ENCODE measurements around the gene CDX1.
A peak's percentile ranks its signal among the peaks of the same experiment; 100 is the strongest.
"Not testable (repeated sequence)": the region's sequence is repeated elsewhere in the genome, so short reads cannot be mapped to it uniquely, and the experiment has no call there.

The CDX1 gene

GRCh38 chr5:150223474-150223873 is 56.9 kb downstream of the CDX1 start:
- no peak for DNase-seq (ENCODE audit: low read depth in 2 of 2)
- H3K4me3 ChIP-seq (replicated peaks in 1 of 2; ENCODE audit: low read depth in 2 of 2, low read length in 2 of 2), result no peak overlapping the region
- no peak for TF ChIP-seq CTCF (IDR thresholded peaks at IDR 0.05; ENCODE audit: low read depth, low read length)

- H3K4me3 ChIP-seq (replicated peaks in 1 of 2; ENCODE audit: low read depth in 2 of 2, low read length in 2 of 2), result no peak overlapping the region
- no peak for DNase-seq (ENCODE audit: low read depth in 2 of 2)
- TF ChIP-seq CTCF (IDR thresholded peaks at IDR 0.05; ENCODE audit: low read depth, low read length), result no peak
These were observed 58.0 kb downstream of the CDX1 start for GRCh38 chr5:150224483-150225027.

DNA sequence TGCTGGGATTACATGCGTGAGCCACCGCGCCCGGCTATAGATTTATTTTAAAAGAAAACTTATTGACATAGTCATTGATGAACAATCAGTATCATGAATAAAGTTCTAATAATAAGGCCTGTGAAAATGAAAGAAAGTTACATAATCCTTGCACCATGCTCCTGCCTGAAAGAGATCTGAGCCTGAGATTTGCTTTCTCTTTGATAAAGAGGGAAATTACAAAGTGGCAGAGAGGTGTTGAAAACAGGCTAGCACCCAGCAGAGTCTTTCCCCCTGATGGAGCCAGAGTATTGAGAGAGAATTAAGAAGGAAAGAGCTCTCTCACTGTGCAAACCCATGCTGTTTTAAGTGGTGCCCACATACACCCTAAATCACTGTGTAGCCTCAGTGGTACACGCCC is 60.5 kb downstream of the CDX1 start:
- TF ChIP-seq CTCF (IDR thresholded peaks at IDR 0.05; ENCODE audit: low read depth, low read length), result no peak
- H3K4me3 ChIP-seq (replicated peaks in 1 of 2; ENCODE audit: low read depth in 2 of 2, low read length in 2 of 2), result no peak overlapping the region
- no peak for DNase-seq (ENCODE audit: low read depth in 2 of 2)

- peak in 1 of 2 donors; percentile 38 for DNase-seq (ENCODE audit: low read depth in 2 of 2)
- no peak overlapping the region for H3K4me3 ChIP-seq (replicated peaks in 1 of 2; ENCODE audit: low read depth in 2 of 2, low read length in 2 of 2)
- TF ChIP-seq CTCF (IDR thresholded peaks at IDR 0.05; ENCODE audit: low read depth, low read length), result no peak
These were observed 61.2 kb downstream of the CDX1 start for GRCh38 chr5:150227606-150228273.

- H3K4me3 ChIP-seq (replicated peaks in 1 of 2; ENCODE audit: low read depth in 2 of 2, low read length in 2 of 2), result no peak overlapping the region
- no peak for DNase-seq (ENCODE audit: low read depth in 2 of 2)
- no peak for TF ChIP-seq CTCF (IDR thresholded peaks at IDR 0.05; ENCODE audit: low read depth, low read length)
These were observed 63.0 kb downstream of the CDX1 start for GRCh38 chr5:150229571-150229970.

DNA sequence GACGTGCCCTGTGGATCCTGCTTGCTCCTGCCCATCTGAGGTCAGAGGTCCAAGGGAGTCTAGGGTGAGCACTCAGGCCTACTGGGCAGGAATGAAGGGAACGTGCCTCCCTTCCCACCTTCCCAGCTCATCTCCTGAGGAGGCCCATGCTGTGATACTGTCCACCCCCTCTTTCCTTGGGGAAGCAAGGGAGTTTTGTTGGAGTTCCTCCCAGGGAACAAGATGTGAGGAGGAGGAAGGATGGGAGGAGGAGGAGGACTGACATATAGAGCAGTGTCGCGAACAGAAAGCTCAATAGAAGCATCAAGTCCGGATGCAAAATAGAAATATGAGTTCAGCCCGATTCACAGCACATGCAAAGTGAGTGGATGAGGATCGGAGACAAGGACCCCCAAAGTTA is 64.3 kb downstream of the CDX1 start:
- no peak for TF ChIP-seq CTCF (IDR thresholded peaks at IDR 0.05; ENCODE audit: low read depth, low read length)
- DNase-seq (ENCODE audit: low read depth in 2 of 2), result no peak
- H3K4me3 ChIP-seq (replicated peaks in 1 of 2; ENCODE audit: low read depth in 2 of 2, low read length in 2 of 2), result no peak overlapping the region

- DNase-seq (ENCODE audit: low read depth in 2 of 2), result not testable (repeated sequence)
These were observed 67.1 kb downstream of the CDX1 start for GRCh38 chr5:150233706-150234105.

More at GRCh38 chr5:150233706-150234105, 67.1 kb downstream of the CDX1 start:
- not testable (repeated sequence) for H3K4me3 ChIP-seq (replicated peaks in 1 of 2; ENCODE audit: low read depth in 2 of 2, low read length in 2 of 2)
